PC-9 (cell line): ENCODE measurements around the gene SCLY.

Source experiments
- EZH2 ChIP-seq: fragments of 200-600 bp; sonication (generic); IDR thresholded peaks from 2 replicates; pipeline ENCODE4 v1.8.0; 2017; ENCODE audit warnings: antibody characterized with exemption, low read depth
- TF ChIP-seq, protein P1 (sequence below): fragments of 200-600 bp; sonication (generic); conservative IDR thresholded peaks from 2 replicates; pipeline ENCODE4 v1.6.1; 2017; ENCODE audit warnings: mixed run types, antibody characterized with exemption, mild to moderate bottlenecking, moderate library complexity

DNA sequence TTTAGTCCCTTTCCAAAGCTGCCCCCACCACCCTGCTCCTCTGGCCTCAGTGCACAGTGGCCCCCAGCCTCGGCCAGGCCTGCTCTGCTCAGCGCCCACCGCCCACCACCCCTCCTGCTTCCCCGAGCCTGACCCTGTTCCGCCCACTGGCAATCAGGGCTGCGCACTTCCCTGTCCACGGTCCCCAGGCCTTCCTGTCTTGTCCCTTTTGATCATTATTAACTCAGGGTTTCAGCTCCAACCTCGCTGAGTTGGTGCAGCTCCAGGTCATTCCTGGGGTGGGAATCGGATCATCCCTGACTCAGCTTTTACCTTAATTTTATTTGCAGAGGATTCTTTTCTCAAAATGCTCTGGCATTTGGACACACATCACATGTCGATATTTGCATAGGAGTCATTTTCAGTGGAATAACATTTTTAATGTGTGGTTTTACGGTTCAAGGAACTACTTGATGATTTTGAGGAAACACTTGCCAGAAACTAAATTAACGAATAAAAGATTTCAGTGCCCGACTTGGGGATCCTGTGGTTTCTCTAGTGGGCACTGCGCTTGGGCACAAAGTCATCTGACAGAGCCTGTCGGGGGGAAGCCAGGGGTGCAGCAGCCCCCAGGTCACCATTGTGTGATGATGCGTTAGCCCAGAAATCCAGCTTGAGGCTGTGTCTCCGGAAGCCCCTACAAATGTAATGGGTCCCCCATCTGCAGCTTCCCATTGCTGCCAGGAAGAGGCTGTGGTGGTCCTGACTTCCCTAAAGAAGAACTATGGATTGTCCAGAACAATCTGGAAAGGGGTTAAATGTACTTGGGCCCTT is 38.3 kb downstream of the SCLY start:
- TF ChIP-seq, protein P1, sequence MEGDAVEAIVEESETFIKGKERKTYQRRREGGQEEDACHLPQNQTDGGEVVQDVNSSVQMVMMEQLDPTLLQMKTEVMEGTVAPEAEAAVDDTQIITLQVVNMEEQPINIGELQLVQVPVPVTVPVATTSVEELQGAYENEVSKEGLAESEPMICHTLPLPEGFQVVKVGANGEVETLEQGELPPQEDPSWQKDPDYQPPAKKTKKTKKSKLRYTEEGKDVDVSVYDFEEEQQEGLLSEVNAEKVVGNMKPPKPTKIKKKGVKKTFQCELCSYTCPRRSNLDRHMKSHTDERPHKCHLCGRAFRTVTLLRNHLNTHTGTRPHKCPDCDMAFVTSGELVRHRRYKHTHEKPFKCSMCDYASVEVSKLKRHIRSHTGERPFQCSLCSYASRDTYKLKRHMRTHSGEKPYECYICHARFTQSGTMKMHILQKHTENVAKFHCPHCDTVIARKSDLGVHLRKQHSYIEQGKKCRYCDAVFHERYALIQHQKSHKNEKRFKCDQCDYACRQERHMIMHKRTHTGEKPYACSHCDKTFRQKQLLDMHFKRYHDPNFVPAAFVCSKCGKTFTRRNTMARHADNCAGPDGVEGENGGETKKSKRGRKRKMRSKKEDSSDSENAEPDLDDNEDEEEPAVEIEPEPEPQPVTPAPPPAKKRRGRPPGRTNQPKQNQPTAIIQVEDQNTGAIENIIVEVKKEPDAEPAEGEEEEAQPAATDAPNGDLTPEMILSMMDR, result no peak
- TF ChIP-seq EZH2, result no peak
